Measurements from ENCODE around the gene ZNF783. TPM values are rescaled to one million over a fixed set of nuclear protein-coding genes. Genes with fewer than 3 reads are reported as not detected.
"Not testable (repeated sequence)": the region's sequence is repeated elsewhere in the genome, so short reads cannot be mapped to it uniquely, and the experiment has no call there.

The ZNF783 gene
- total RNA-seq, 5 donors from 2014 or later (not counting 1 experiment from before 2014, with no cell fraction given), result 31.1 to 49.4 (median 46.6) TPM

DNA sequence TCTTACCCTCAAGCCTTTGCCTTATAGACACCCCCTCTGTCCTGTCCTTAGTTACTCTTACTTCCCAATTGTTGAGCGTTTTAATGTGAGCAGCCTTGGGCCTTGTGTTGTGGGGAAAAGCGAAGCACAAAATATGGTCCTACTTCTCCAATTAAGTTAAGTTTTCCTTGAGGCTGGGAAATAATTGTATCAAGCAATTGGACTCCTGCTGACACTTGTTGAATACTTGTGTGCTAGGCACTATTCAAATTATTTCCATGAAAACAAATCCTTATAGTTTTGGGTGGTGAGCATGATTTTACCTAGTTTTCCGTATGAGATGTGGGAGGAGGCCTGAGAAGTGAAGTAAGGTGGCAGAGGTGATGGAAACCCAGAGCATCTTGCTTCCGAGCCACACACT is 5.4 kb upstream of the ZNF783 start:
- no peak for DNase-seq
- no peaks in the 10 kb centered on the region for H3K9me3 ChIP-seq
- ATAC-seq (replicated peaks in 1 of 4), result no peak
- Mint-ChIP-seq H3K27me3 (no peaks in the 10 kb centered on the region), H3K27ac (no peak overlapping the region), H3K36me3 (peaks cover 24% of the 10 kb centered on the region), H3K4me1 (peaks cover 0 to 8% (median 7%) of the 10 kb centered on the region in 3 donors), H3K9me3 (no peaks in the 10 kb centered on the region), H3K4me3 (no peak overlapping the region)
- 89% methylated on average over 1 of the region's 4 CpGs for WGBS (ENCODE audit: insufficient coverage)
- H3K27me3 ChIP-seq (replicated peaks in 1 of 2; ENCODE audit: control insufficient read depth in 2 of 2, extremely low read depth in 1 of 2, insufficient read depth in 2 of 2, low read length in 1 of 2), result no peaks in the 10 kb centered on the region
- no peak overlapping the region for H3K27ac ChIP-seq (ENCODE audit: low read length)
- peaks cover 10 to 38% of the 10 kb centered on the region in 2 donors for H3K36me3 ChIP-seq (ENCODE audit: control insufficient read depth in 2 of 2, extremely low read depth in 1 of 2, insufficient read depth in 1 of 2, low read length in 1 of 2)
- H3K4me1 ChIP-seq (ENCODE audit: control insufficient read depth in 1 of 2, extremely low read depth in 1 of 2, insufficient read depth in 2 of 2, low read length in 2 of 2), result peaks cover 0 to 5% of the 10 kb centered on the region in 2 experiments
- POLR2A ChIA-PET, result no interaction called here
- no peak overlapping the region for H3K4me3 ChIP-seq (ENCODE audit: control insufficient read depth in 1 of 2, extremely low read depth in 1 of 2, low read length in 1 of 2)
- CTCF ChIA-PET, result no interaction called here

DNA sequence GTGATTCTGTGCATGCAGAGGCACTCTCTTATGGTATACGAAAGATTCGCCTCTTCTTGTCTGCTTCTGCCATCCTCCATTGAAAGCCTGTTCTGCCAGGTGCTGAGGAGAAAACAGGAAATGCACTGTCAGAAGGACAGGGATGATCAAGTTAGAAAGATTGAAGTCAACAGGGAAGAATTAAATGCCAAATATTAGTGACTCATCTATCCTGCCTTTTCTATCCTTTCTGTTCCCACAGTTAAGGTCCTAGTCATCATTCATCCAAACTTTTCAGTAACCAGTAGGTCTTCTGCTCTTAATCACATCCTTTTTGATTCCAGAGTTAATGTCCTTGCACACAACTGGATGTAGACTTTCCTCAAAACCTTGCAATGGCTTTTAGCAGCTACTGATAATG is 4.8 kb upstream of the ZNF783 start:
- Mint-ChIP-seq H3K4me3 (no peak overlapping the region), H3K27ac (peak overlapping the region in 1 of 2 donors; percentile 68), H3K9me3 (no peaks in the 10 kb centered on the region), H3K27me3 (no peaks in the 10 kb centered on the region), H3K4me1 (peaks cover 0 to 9% (median 8%) of the 10 kb centered on the region in 3 donors), H3K36me3 (peaks cover 21% of the 10 kb centered on the region)
- Histone ChIP-seq H3K36me3 (ENCODE audit: control insufficient read depth in 2 of 2, extremely low read depth in 1 of 2, insufficient read depth in 1 of 2, low read length in 1 of 2) (peaks cover 6 to 32% of the 10 kb centered on the region in 2 donors), H3K27me3 (replicated peaks in 1 of 2; ENCODE audit: control insufficient read depth in 2 of 2, extremely low read depth in 1 of 2, insufficient read depth in 2 of 2, low read length in 1 of 2) (no peaks in the 10 kb centered on the region), H3K27ac (ENCODE audit: low read length) (no peak overlapping the region), H3K9me3 (no peaks in the 10 kb centered on the region), H3K4me3 (ENCODE audit: control insufficient read depth in 1 of 2, extremely low read depth in 1 of 2, low read length in 1 of 2) (no peak overlapping the region), H3K4me1 (ENCODE audit: control insufficient read depth in 1 of 2, extremely low read depth in 1 of 2, insufficient read depth in 2 of 2, low read length in 2 of 2) (peaks cover 0 to 6% of the 10 kb centered on the region in 2 experiments)
- CTCF ChIA-PET, result no interaction called here
- DNase-seq (no peak), ATAC-seq (replicated peaks in 1 of 4) (no peak)
- WGBS (ENCODE audit: insufficient coverage), result no CpG with 5 or more reads among the region's 2 CpGs
- POLR2A ChIA-PET, result no interaction called here

DNA sequence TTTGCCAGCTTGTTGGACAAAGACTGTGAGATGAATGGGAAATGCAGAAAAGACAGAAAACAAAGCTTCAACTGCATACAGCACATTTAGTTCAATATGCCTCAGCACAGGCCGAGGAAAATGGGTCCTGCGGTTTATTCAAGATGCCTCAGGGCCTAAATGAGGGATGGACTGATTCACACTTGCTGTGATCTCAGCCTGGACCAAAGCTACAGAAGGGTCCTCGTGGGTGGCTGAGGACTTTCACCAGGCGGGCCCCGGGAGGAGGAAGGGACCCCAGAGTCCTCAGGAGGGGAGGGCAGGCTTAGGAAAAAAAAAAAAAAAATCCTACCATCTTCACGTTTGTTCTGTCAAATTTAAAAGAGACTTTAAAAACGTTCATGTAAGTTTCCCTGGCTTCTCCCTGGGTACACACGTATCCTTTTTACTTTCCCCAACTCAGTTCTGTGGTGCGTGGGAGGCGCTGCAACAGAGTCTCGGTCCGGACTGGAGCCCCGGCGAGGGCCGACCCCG is 624 bp upstream of the ZNF783 start:
- ATAC-seq (replicated peaks in 1 of 4), result peak in 1 of 4 experiments; percentile 1

DNA sequence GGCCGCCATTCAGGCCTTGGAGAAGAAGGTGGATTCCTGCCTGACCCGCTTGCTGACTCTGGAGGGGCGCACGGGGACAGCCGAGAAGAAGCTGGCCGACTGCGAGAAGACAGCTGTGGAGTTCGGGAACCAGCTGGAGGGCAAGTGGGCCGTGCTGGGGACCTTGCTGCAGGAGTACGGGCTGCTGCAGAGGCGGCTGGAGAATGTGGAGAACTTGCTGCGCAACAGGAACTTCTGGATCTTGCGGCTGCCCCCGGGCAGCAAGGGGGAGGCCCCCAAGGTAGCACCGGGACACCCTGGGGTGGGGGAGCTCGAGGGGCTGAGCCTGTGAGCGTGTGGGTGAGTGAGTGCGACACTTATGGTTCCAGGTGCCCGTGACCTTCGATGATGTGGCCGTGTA is 4.5 kb downstream of the ZNF783 start:
- no peak for DNase-seq
- ATAC-seq (replicated peaks in 1 of 4), result no peak
- 97% methylated on average over 17 of the region's 21 CpGs for WGBS (ENCODE audit: insufficient coverage)
- no peak overlapping the region for H3K27ac Mint-ChIP-seq
- Histone ChIP-seq H3K27ac (ENCODE audit: low read length) (no peak overlapping the region), H3K4me1 (ENCODE audit: control insufficient read depth in 1 of 2, extremely low read depth in 1 of 2, insufficient read depth in 2 of 2, low read length in 2 of 2) (peaks cover 2 to 27% of the 10 kb centered on the region in 2 experiments), H3K36me3 (ENCODE audit: control insufficient read depth in 2 of 2, extremely low read depth in 1 of 2, insufficient read depth in 1 of 2, low read length in 1 of 2) (peaks cover 0 to 46% of the 10 kb centered on the region in 2 donors), H3K27me3 (replicated peaks in 1 of 2; ENCODE audit: control insufficient read depth in 2 of 2, extremely low read depth in 1 of 2, insufficient read depth in 2 of 2, low read length in 1 of 2) (no peaks in the 10 kb centered on the region), H3K9me3 (no peaks in the 10 kb centered on the region), H3K4me3 (ENCODE audit: control insufficient read depth in 1 of 2, extremely low read depth in 1 of 2, low read length in 1 of 2) (no peak overlapping the region)
- POLR2A ChIA-PET, result no interaction called here
- no peaks in the 10 kb centered on the region for H3K27me3 Mint-ChIP-seq
- H3K4me1 Mint-ChIP-seq, result peaks cover 31 to 37% (median 33%) of the 10 kb centered on the region in 3 donors
- H3K4me3 Mint-ChIP-seq, result no peak overlapping the region
- H3K9me3 Mint-ChIP-seq, result no peaks in the 10 kb centered on the region
- H3K36me3 Mint-ChIP-seq, result peaks cover 45% of the 10 kb centered on the region
- CTCF ChIA-PET, result no interaction called here

More for the DNA sequence above, 624 bp upstream of the ZNF783 start:
- Mint-ChIP-seq H3K4me1 (peaks cover 33 to 40% (median 34%) of the 10 kb centered on the region in 3 donors), H3K4me3 (peak overlapping the region; percentile 81 to 89 (median 83)), H3K27ac (peak overlapping the region; percentile 93), H3K36me3 (peaks cover 9% of the 10 kb centered on the region), H3K9me3 (no peaks in the 10 kb centered on the region), H3K27me3 (no peaks in the 10 kb centered on the region)
- 0% methylated on average over 10 of the region's 16 CpGs for WGBS (ENCODE audit: insufficient coverage)
- Histone ChIP-seq H3K4me3 (ENCODE audit: control insufficient read depth in 1 of 2, extremely low read depth in 1 of 2, low read length in 1 of 2) (peak overlapping the region; percentile 49 to 67), H3K27ac (ENCODE audit: low read length) (peak overlapping the region; percentile 82), H3K4me1 (ENCODE audit: control insufficient read depth in 1 of 2, extremely low read depth in 1 of 2, insufficient read depth in 2 of 2, low read length in 2 of 2) (peaks cover 2 to 30% of the 10 kb centered on the region in 2 experiments), H3K36me3 (ENCODE audit: control insufficient read depth in 2 of 2, extremely low read depth in 1 of 2, insufficient read depth in 1 of 2, low read length in 1 of 2) (peaks cover 0 to 15% of the 10 kb centered on the region in 2 donors), H3K9me3 (no peaks in the 10 kb centered on the region), H3K27me3 (replicated peaks in 1 of 2; ENCODE audit: control insufficient read depth in 2 of 2, extremely low read depth in 1 of 2, insufficient read depth in 2 of 2, low read length in 1 of 2) (no peaks in the 10 kb centered on the region)
- DNase-seq, result peak in 1 of 35 experiments; percentile 41
- POLR2A ChIA-PET, result interaction anchor here in 1 of 2 donors (0.6 to 1.5 kb wide), 3 partner anchors 21 to 23 kb away, joined by 3 to 18 read pairs (median 3); no protein-coding TSS in a partner anchor
- CTCF ChIA-PET, result interaction anchor here (0.5 to 5.5 kb wide), 14 partner anchors 18 to 579 kb away, joined by 3 to 65 read pairs (median 6); partner anchors contain the start of genes ZNF282 (in 1 of the 2) and ZNF398 (in 1 of the 2)

DNA sequence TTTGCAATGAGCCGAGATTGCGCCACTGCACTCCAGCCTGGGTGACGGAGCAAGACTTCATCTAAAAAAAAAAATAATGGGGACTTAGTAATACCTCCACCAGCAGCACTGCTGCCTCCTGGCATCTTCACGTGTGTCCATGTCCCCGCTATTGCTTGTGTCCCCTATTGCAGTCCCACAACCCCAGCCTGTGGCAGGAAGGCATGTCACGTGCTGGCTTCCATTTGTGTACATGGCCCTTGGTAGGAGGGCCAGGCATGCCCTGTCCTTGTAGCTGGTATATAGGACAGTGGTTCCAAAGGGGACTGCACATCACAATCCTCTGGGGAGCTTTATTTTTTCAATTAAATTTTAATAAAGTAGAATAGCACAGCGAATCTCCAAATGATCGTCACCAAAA is 5.7 kb downstream of the ZNF783 start:
- Mint-ChIP-seq H3K27ac (no peak overlapping the region), H3K27me3 (no peaks in the 10 kb centered on the region), H3K36me3 (peaks cover 48% of the 10 kb centered on the region), H3K9me3 (no peaks in the 10 kb centered on the region), H3K4me3 (no peak overlapping the region), H3K4me1 (peaks cover 29 to 32% (median 31%) of the 10 kb centered on the region in 3 donors)
- no peak overlapping the region for H3K27ac ChIP-seq (ENCODE audit: low read length)
- DNase-seq, result no peak
- no peak for ATAC-seq (replicated peaks in 1 of 4)
- H3K9me3 ChIP-seq, result no peaks in the 10 kb centered on the region
- ChIA-PET CTCF (no interaction called here), POLR2A (no interaction called here)
- H3K4me3 ChIP-seq (ENCODE audit: control insufficient read depth in 1 of 2, extremely low read depth in 1 of 2, low read length in 1 of 2), result no peak overlapping the region
- H3K4me1 ChIP-seq (ENCODE audit: control insufficient read depth in 1 of 2, extremely low read depth in 1 of 2, insufficient read depth in 2 of 2, low read length in 2 of 2), result peaks cover 2 to 21% of the 10 kb centered on the region in 2 experiments
- no peaks in the 10 kb centered on the region for H3K27me3 ChIP-seq (replicated peaks in 1 of 2; ENCODE audit: control insufficient read depth in 2 of 2, extremely low read depth in 1 of 2, insufficient read depth in 2 of 2, low read length in 1 of 2)
- WGBS (ENCODE audit: insufficient coverage), result 100% methylated on average over 3 of the region's 8 CpGs
- peaks cover 0 to 52% of the 10 kb centered on the region in 2 donors for H3K36me3 ChIP-seq (ENCODE audit: control insufficient read depth in 2 of 2, extremely low read depth in 1 of 2, insufficient read depth in 1 of 2, low read length in 1 of 2)

DNA sequence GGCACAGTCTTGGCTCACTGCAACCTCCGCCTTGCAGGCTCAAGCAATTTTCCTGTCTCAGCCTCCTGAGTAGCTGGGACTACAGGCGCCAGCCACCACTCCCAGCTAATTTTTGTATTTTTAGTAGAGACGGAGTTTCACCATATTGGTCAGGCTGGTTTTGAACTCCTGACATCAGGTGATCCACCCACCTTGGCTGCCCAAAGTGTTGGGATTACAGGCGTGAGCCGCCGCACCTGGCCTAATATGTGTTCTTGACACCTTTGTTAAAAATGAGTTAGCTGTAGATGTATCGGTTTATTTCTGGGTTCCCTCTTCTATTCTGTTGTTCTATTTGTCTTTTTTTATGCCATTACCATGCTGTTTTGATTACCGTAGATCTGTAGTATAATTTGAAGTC is 12.4 kb downstream of the ZNF783 start:
- CTCF ChIA-PET, result interaction anchor here in 1 of 2 donors (0.7 kb wide), 1 partner anchor 34 kb away, joined by 3 read pairs; no protein-coding TSS in a partner anchor
- H3K36me3 Mint-ChIP-seq, result peaks cover 53% of the 10 kb centered on the region

More for the DNA sequence above, 12.4 kb downstream of the ZNF783 start:
- H3K4me1 ChIP-seq (ENCODE audit: control insufficient read depth in 1 of 2, extremely low read depth in 1 of 2, insufficient read depth in 2 of 2, low read length in 2 of 2); DNase-seq; POLR2A ChIA-PET; ATAC-seq (replicated peaks in 1 of 4); H3K27me3 ChIP-seq (replicated peaks in 1 of 2; ENCODE audit: control insufficient read depth in 2 of 2, extremely low read depth in 1 of 2, insufficient read depth in 2 of 2, low read length in 1 of 2); H3K27ac ChIP-seq (ENCODE audit: low read length); H3K27me3 Mint-ChIP-seq; H3K9me3 ChIP-seq; H3K4me3 Mint-ChIP-seq; H3K4me3 ChIP-seq (ENCODE audit: control insufficient read depth in 1 of 2, extremely low read depth in 1 of 2, low read length in 1 of 2); H3K9me3 Mint-ChIP-seq: not testable (repeated sequence)
- WGBS (ENCODE audit: insufficient coverage), result 100% methylated on average over 5 of the region's 8 CpGs
- Mint-ChIP-seq H3K27ac (peak overlapping the region in 1 of 2 donors; percentile 7), H3K4me1 (peaks cover 8 to 12% (median 9%) of the 10 kb centered on the region in 3 donors)
- H3K36me3 ChIP-seq (ENCODE audit: control insufficient read depth in 2 of 2, extremely low read depth in 1 of 2, insufficient read depth in 1 of 2, low read length in 1 of 2), result peaks cover 12 to 52% of the 10 kb centered on the region in 2 donors

Data from T-cell (primary cell).